GM18861 (cell line): ENCODE results near the gene KISS1R.

Experiments used
- ATAC-seq: cut with Tn5 transposase; IDR thresholded peaks from one replicate; pipeline ENCODE4 v1.9.1; 2021; ENCODE audit not compliant: unreplicated experiment

KISS1R gene

GRCh38 chr19:966485-967088 is 49.5 kb downstream of the KISS1R start:
- no peak for ATAC-seq
